ENCODE data around the gene NT5E. TPM values are rescaled to one million over a fixed set of nuclear protein-coding genes. Genes with fewer than 3 reads are reported as not detected.

NT5E gene
- total and polyA plus RNA-seq, 2 experiments from 2014 or later = 0.18 to 1.5 TPM

GRCh38 chr6:85425997-85426396, 23.9 kb upstream of the NT5E start:
- H2AFZ ChIP-seq = no peak overlapping the region
- Mint-ChIP-seq H3K4me1 (no peaks in the 10 kb centered on the region), H3K36me3 (ENCODE audit: low read depth) (peaks cover 6% of the 10 kb centered on the region; the same call in 2 of the 3 replicates), H3K9me3 (peaks cover 25% of the 10 kb centered on the region), H3K27ac (no peak overlapping the region), H3K4me3 (no peak overlapping the region), H3K27me3 (ENCODE audit: insufficient read depth, low read depth, poor library complexity) (no peaks in the 10 kb centered on the region)
- no peaks in the 10 kb centered on the region for H3K4me1 ChIP-seq (ENCODE audit: insufficient read depth)
- DNase-seq (ENCODE audit: low spot score) (no peak), ATAC-seq (no peak)
- TF ChIP-seq ZNF114 (CRISPR knock-in tag; IDR thresholded peaks at IDR 0.05) = no peak
- no peak for TF ChIP-seq STAT1 (IDR thresholded peaks at IDR 0.05; ENCODE audit: unreplicated experiment)
- no peak for TF ChIP-seq CTCF (conservative IDR thresholded peaks at IDR 0.05; ENCODE audit: low read depth in 2 of 2)
- no peak for TF ChIP-seq EZH2 (IDR thresholded peaks at IDR 0.05; ENCODE audit: low read depth, unreplicated experiment)
- TF ChIP-seq REST (IDR thresholded peaks at IDR 0.05; ENCODE audit: unreplicated experiment) = no peak
- no peak for TF ChIP-seq ZNF331 (CRISPR knock-in tag; IDR thresholded peaks at IDR 0.05; ENCODE audit: low read depth)
- no peak for TF ChIP-seq JUNB (IDR thresholded peaks at IDR 0.05; ENCODE audit: unreplicated experiment)
- no peak for TF ChIP-seq POLR2AphosphoS5 (IDR thresholded peaks at IDR 0.05; ENCODE audit: low read depth)
- no peak for TF ChIP-seq ZNF462 (CRISPR knock-in tag; IDR thresholded peaks at IDR 0.05)
- no peak for TF ChIP-seq CREB1 (CRISPR knock-in tag; IDR thresholded peaks at IDR 0.05; ENCODE audit: low read depth)
- no peak for TF ChIP-seq ETS1 (IDR thresholded peaks at IDR 0.05)
- no peak for TF ChIP-seq NANOG (IDR thresholded peaks at IDR 0.05; ENCODE audit: borderline replicate concordance)
- TF ChIP-seq EZH2phosphoT487 (IDR thresholded peaks at IDR 0.05; ENCODE audit: unreplicated experiment) = no peak
- 0 out of 2 replicates have a peak, but pooled peaks cover 4% of the 10 kb centered on the region for H3K9me2 ChIP-seq (ENCODE audit: insufficient read depth)
- no peaks in the 10 kb centered on the region for H3K36me3 ChIP-seq (ENCODE audit: insufficient read depth)
- H4K20me1 ChIP-seq (replicated peaks; ENCODE audit: insufficient read depth) = no peaks in the 10 kb centered on the region
- no peak overlapping the region for H3K4me3 ChIP-seq
- no peaks in the 10 kb centered on the region for H3K27me3 ChIP-seq (ENCODE audit: insufficient read depth)
- no peaks in the 10 kb centered on the region for H3F3A ChIP-seq (replicated peaks; ENCODE audit: low read depth)
- no peak overlapping the region for H3K27ac ChIP-seq (ENCODE audit: low read depth)
- no peaks in the 10 kb centered on the region for H3K79me2 ChIP-seq (replicated peaks; ENCODE audit: insufficient read depth)
- H3K4me2 ChIP-seq = no peak overlapping the region
